H9 (cell line): ENCODE results near the gene TFAM. TPM values are rescaled to one million over a fixed set of nuclear protein-coding genes. Genes with fewer than 3 reads are reported as not detected.

Source experiments
- DNase-seq: peaks from one replicate; pipeline ENCODE4 v3.0.0-alpha.2; 2017
- H2AFZ ChIP-seq: one replicate; pipeline ENCODE4 v1.6.1; 2013; ENCODE audit warnings: mild to moderate bottlenecking, low read length, control low read depth, moderate library complexity
- H2AK5ac ChIP-seq: 2 replicates; pipeline ENCODE4 v1.6.1; 2013; ENCODE audit warnings: low read length, control low read depth, mixed read lengths; ENCODE audit not compliant: insufficient read length
- H2BK120ac ChIP-seq: one replicate; pipeline ENCODE4 v1.6.1; 2013; ENCODE audit warnings: low read depth, mild to moderate bottlenecking, low read length, control low read depth, inconsistent platforms; ENCODE audit not compliant: poor library complexity, severe bottlenecking
- H2BK12ac ChIP-seq: 2 replicates; pipeline ENCODE4 v1.6.1; 2013; ENCODE audit warnings: low read length, control low read depth, mixed read lengths, low read depth; ENCODE audit not compliant: insufficient read length
- H2BK15ac ChIP-seq: 2 replicates; pipeline ENCODE4 v1.6.1; 2013; ENCODE audit warnings: low read depth, low read length, control low read depth
- H2BK20ac ChIP-seq: one replicate; pipeline ENCODE4 v1.6.1; 2013; ENCODE audit warnings: low read depth, mild to moderate bottlenecking, low read length, control low read depth, inconsistent platforms; ENCODE audit not compliant: poor library complexity, severe bottlenecking
- H2BK5ac ChIP-seq: 2 replicates; pipeline ENCODE4 v1.6.1; 2013; ENCODE audit warnings: low read length, control low read depth, mixed read lengths; ENCODE audit not compliant: insufficient read length
- H3K14ac ChIP-seq: 2 replicates; pipeline ENCODE4 v1.6.1; 2013; ENCODE audit warnings: low read length, control low read depth; ENCODE audit not compliant: insufficient read depth
- H3K18ac ChIP-seq: 2 replicates; pipeline ENCODE4 v1.6.1; 2013; ENCODE audit warnings: low read depth, mild to moderate bottlenecking, mixed read lengths, low read length, control low read depth; ENCODE audit not compliant: insufficient read length
- H3K23ac ChIP-seq: 2 replicates; pipeline ENCODE4 v1.6.1; 2013; ENCODE audit warnings: low read length, control low read depth, mixed read lengths, low read depth; ENCODE audit not compliant: insufficient read length
- H3K23me2 ChIP-seq: 2 replicates; pipeline ENCODE4 v1.6.1; 2013; ENCODE audit warnings: low read depth, mild to moderate bottlenecking, mixed read lengths, low read length, control low read depth; ENCODE audit not compliant: insufficient read length, poor library complexity, severe bottlenecking
- H3K27ac ChIP-seq: 2 replicates; pipeline ENCODE4 v1.5.1; 2013; ENCODE audit warnings: low read length, control low read depth, mixed read lengths, low read depth; ENCODE audit not compliant: insufficient read length
- H3K27me3 ChIP-seq: 2 replicates; pipeline ENCODE4 v1.6.1; 2013; ENCODE audit warnings: low read length, control low read depth, inconsistent platforms; ENCODE audit not compliant: insufficient read depth
- H3K4ac ChIP-seq: 2 replicates; pipeline ENCODE4 v1.6.1; 2013; ENCODE audit warnings: low read depth, mild to moderate bottlenecking, control low read depth, inconsistent platforms, low read length, moderate library complexity
- H3K4me1 ChIP-seq: 2 replicates; pipeline ENCODE4 v1.6.1; 2013; ENCODE audit warnings: low read length, control low read depth, inconsistent platforms; ENCODE audit not compliant: insufficient read depth
- H3K4me2 ChIP-seq: 2 replicates; pipeline ENCODE4 v1.6.1; 2013; ENCODE audit warnings: low read length, control low read depth, mixed read lengths; ENCODE audit not compliant: insufficient read length, insufficient read depth
- H3K56ac ChIP-seq: 2 replicates; pipeline ENCODE4 v1.6.1; 2013; ENCODE audit warnings: low read depth, mild to moderate bottlenecking, mixed read lengths, low read length, control low read depth; ENCODE audit not compliant: insufficient read length
- H3K79me1 ChIP-seq: 2 replicates; pipeline ENCODE4 v1.6.1; 2013; ENCODE audit warnings: low read depth, mild to moderate bottlenecking, moderate library complexity, low read length, control low read depth, inconsistent platforms; ENCODE audit not compliant: insufficient read depth, poor library complexity, severe bottlenecking
- H3K79me2 ChIP-seq: 2 replicates; pipeline ENCODE4 v1.6.1; 2013; ENCODE audit warnings: low read length, control low read depth, inconsistent platforms; ENCODE audit not compliant: insufficient read depth
- H3K9ac ChIP-seq: 2 replicates; pipeline ENCODE4 v1.6.1; 2013; ENCODE audit warnings: low read length, control low read depth, mixed read lengths; ENCODE audit not compliant: insufficient read length; ENCODE audit errors: extremely low read depth
- H3K9me3 ChIP-seq: one replicate; pipeline ENCODE4 v1.6.1; 2013; ENCODE audit warnings: low read depth, low read length, inconsistent platforms; ENCODE audit not compliant: control insufficient read depth
- H3T11ph ChIP-seq: one replicate; pipeline ENCODE4 v1.6.1; 2013; ENCODE audit warnings: mild to moderate bottlenecking, low read length, control low read depth, inconsistent platforms
- H4K20me1 ChIP-seq: one replicate; pipeline ENCODE4 v1.6.1; 2013; ENCODE audit not compliant: control insufficient read depth, insufficient read length, insufficient read depth
- H4K5ac ChIP-seq: 2 replicates; pipeline ENCODE4 v1.6.1; 2013; ENCODE audit warnings: low read depth, mild to moderate bottlenecking, mixed read lengths, low read length, control low read depth; ENCODE audit not compliant: insufficient read length
- H4K8ac ChIP-seq: replicated peaks from 2 replicates; pipeline ENCODE4 v1.6.1; 2013; ENCODE audit warnings: low read length, control low read depth, mixed read lengths, low read depth; ENCODE audit not compliant: insufficient read length
- H4K91ac ChIP-seq: 2 replicates; pipeline ENCODE4 v1.6.1; 2013; ENCODE audit warnings: low read depth, mild to moderate bottlenecking, moderate library complexity, mixed read lengths, low read length, control low read depth; ENCODE audit not compliant: insufficient read length
- H3K27ac Mint-ChIP-seq, 3 experiments: 2 replicates in 2 of 3; 3 replicates in 1 of 3; pipeline ENCODE4 v1.8.0; 2020 to 2021; ENCODE audit warnings: mixed read lengths in 3 of 3, mild to moderate bottlenecking in 1 of 3, moderate library complexity in 1 of 3
- H3K27me3 Mint-ChIP-seq: 2 replicates; pipeline ENCODE4 v1.8.0; 2021; ENCODE audit warnings: low read depth, mild to moderate bottlenecking, moderate library complexity, mixed read lengths
- H3K36me3 Mint-ChIP-seq, 3 experiments: 2 replicates in 2 of 3; 3 replicates in 1 of 3; pipeline ENCODE4 v1.8.0; 2020 to 2021; ENCODE audit warnings: low read depth in 3 of 3, mixed read lengths in 3 of 3; ENCODE audit not compliant: insufficient read depth in 1 of 3
- H3K4me1 Mint-ChIP-seq, 2 experiments: 2 replicates each; pipeline ENCODE4 v1.8.0; 2020; ENCODE audit warnings: mixed read lengths in 2 of 2
- H3K4me3 Mint-ChIP-seq, 2 experiments: 2 replicates in 1 of 2; 3 replicates in 1 of 2; pipeline ENCODE4 v1.8.0; 2020 to 2021; ENCODE audit warnings: mild to moderate bottlenecking in 2 of 2, mixed read lengths in 2 of 2, moderate library complexity in 1 of 2
- H3K9me3 Mint-ChIP-seq, 2 experiments: 2 replicates in 1 of 2; 3 replicates in 1 of 2; pipeline ENCODE4 v1.8.0; 2020; ENCODE audit warnings: mild to moderate bottlenecking in 2 of 2, mixed read lengths in 2 of 2, moderate library complexity in 1 of 2
- total RNA-seq: library from RNA; stranded (reverse); gene quantifications from 2 replicates; pipeline ENCODE4 v1.2.1, GENCODE V29; 2021
- TF ChIP-seq, protein P1 (sequence below): fragments of 200-600 bp; sonication (generic); conservative IDR thresholded peaks from 3 replicates; pipeline ENCODE4 v1.8.0; 2021; ENCODE audit warnings: antibody characterized with exemption, mild to moderate bottlenecking

The TFAM gene
- total RNA-seq, 1 experiment from 2014 or later: 144 TPM

DNA sequence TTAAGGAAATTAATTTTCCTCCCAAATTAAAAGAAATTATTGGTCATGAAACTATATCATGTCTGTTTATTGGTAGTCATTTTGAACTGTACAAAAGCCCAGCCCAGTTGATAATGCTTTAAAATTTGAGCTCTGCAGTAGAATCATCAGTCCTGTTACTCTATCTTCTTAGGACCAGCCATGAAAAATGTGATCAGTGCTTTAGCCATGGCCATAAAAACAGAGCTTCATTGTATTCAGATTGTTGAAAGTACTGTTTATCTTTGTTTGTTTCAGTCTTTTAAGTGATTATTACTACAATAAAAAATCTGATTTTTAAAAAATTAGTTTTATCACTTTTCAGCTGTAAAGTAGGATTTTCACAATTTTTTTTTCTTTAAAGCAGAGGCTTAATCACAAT is 13.7 kb upstream of the TFAM start:
- Mint-ChIP-seq H3K36me3 (no peaks in the 10 kb centered on the region), H3K27ac (no peak overlapping the region), H3K4me3 (no peak overlapping the region), H3K9me3 (no peaks in the 10 kb centered on the region), H3K4me1 (no peaks in the 10 kb centered on the region), H3K27me3 (no peaks in the 10 kb centered on the region)
- H3K14ac ChIP-seq: no peak overlapping the region
- DNase-seq: no peak
- no peaks in the 10 kb centered on the region for H3K27me3 ChIP-seq
- no peak overlapping the region for H4K8ac ChIP-seq
- no peak overlapping the region for H4K91ac ChIP-seq
- no peak overlapping the region for H3K23ac ChIP-seq
- H3K9me3 ChIP-seq: no peaks in the 10 kb centered on the region
- H3K27ac ChIP-seq: no peak overlapping the region
- no peak overlapping the region for H2BK120ac ChIP-seq
- no peak overlapping the region for H2BK20ac ChIP-seq
- no peaks in the 10 kb centered on the region for H3K23me2 ChIP-seq
- no peak overlapping the region for H3K56ac ChIP-seq
- H2BK12ac ChIP-seq: no peak overlapping the region
- H3T11ph ChIP-seq: no peak overlapping the region
- no peaks in the 10 kb centered on the region for H4K20me1 ChIP-seq
- no peaks in the 10 kb centered on the region for H3K79me2 ChIP-seq
- H3K4ac ChIP-seq: no peak overlapping the region
- H2BK15ac ChIP-seq: no peak overlapping the region
- no peak overlapping the region for H4K5ac ChIP-seq
- no peak overlapping the region for H3K9ac ChIP-seq
- H3K4me2 ChIP-seq: no peak overlapping the region
- no peak overlapping the region for H3K18ac ChIP-seq
- no peaks in the 10 kb centered on the region for H3K4me1 ChIP-seq
- H3K79me1 ChIP-seq: no peaks in the 10 kb centered on the region
- H2BK5ac ChIP-seq: no peak overlapping the region
- TF ChIP-seq, protein P1, sequence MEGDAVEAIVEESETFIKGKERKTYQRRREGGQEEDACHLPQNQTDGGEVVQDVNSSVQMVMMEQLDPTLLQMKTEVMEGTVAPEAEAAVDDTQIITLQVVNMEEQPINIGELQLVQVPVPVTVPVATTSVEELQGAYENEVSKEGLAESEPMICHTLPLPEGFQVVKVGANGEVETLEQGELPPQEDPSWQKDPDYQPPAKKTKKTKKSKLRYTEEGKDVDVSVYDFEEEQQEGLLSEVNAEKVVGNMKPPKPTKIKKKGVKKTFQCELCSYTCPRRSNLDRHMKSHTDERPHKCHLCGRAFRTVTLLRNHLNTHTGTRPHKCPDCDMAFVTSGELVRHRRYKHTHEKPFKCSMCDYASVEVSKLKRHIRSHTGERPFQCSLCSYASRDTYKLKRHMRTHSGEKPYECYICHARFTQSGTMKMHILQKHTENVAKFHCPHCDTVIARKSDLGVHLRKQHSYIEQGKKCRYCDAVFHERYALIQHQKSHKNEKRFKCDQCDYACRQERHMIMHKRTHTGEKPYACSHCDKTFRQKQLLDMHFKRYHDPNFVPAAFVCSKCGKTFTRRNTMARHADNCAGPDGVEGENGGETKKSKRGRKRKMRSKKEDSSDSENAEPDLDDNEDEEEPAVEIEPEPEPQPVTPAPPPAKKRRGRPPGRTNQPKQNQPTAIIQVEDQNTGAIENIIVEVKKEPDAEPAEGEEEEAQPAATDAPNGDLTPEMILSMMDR: no peak
- no peak overlapping the region for H2AK5ac ChIP-seq
- H2AFZ ChIP-seq: no peak overlapping the region
